ENCODE measurements around the gene LRCOL1. TPM values are rescaled to one million over a fixed set of nuclear protein-coding genes. Genes with fewer than 3 reads are reported as not detected.

LRCOL1 gene
- polyA plus RNA-seq, 3 donors: not detected

- WGBS (ENCODE audit: insufficient coverage): 96% methylated on average over 6 of the region's 18 CpGs
- Histone ChIP-seq H3K27ac (ENCODE audit: low read depth in 1 of 2, low read length in 2 of 2) (no peak overlapping the region), H3K9ac (ENCODE audit: insufficient read depth, low read length, poor library complexity, severe bottlenecking) (no peak overlapping the region), H2AFZ (ENCODE audit: insufficient read depth, low read depth, low read length, poor library complexity, severe bottlenecking) (no peak overlapping the region), H3K36me3 (replicated peaks in 1 of 2; ENCODE audit: control insufficient read depth in 1 of 2, insufficient read depth in 2 of 2, low read length in 2 of 2) (no peaks in the 10 kb centered on the region), H4K20me1 (ENCODE audit: insufficient read depth, low read length) (no peaks in the 10 kb centered on the region), H3K9me3 (replicated peaks in 1 of 2; ENCODE audit: control insufficient read depth in 1 of 2, insufficient read depth in 1 of 2, low read length in 2 of 2) (no peaks in the 10 kb centered on the region), H3K27me3 (ENCODE audit: control insufficient read depth in 2 of 2, insufficient read depth in 2 of 2, low read length in 2 of 2) (peaks cover 0 to 10% of the 10 kb centered on the region in 2 donors), H3K79me2 (ENCODE audit: insufficient read depth, low read length) (no peaks in the 10 kb centered on the region), H3K4me1 (ENCODE audit: control insufficient read depth in 1 of 2, insufficient read depth in 2 of 2, low read length in 2 of 2) (peaks cover 3 to 8% of the 10 kb centered on the region in 2 donors), H3K4me3 (replicated peaks in 1 of 3; ENCODE audit: low read depth in 2 of 3, low read length in 3 of 3) (no peak overlapping the region), H3K4me2 (replicated peaks; ENCODE audit: extremely low read depth, low read length, poor library complexity, severe bottlenecking) (peak overlapping the region; percentile 14)
- no peak for TF ChIP-seq CTCF (IDR thresholded peaks at IDR 0.05)
- Mint-ChIP-seq H3K9me3 (peaks cover 0 to 14% (median 4%) of the 10 kb centered on the region in 7 donors), H3K4me1 (peaks cover 10% of the 10 kb centered on the region), H3K4me3 (no peak overlapping the region), H3K36me3 (no peaks in the 10 kb centered on the region), H3K27ac (no peak overlapping the region), H3K27me3 (ENCODE audit: low read depth in 3 of 3) (peaks cover 19 to 33% (median 22%) of the 10 kb centered on the region in 3 donors)
- no peak for DNase-seq
- intact Hi-C loops (cut with micrococcal nuclease): no loop called here
Measured at GRCh38 chr12:132593521-132593920, 16.9 kb downstream of the LRCOL1 start.

GRCh38 chr12:132593071-132593470, 17.3 kb downstream of the LRCOL1 start:
- H4K20me1 ChIP-seq (ENCODE audit: insufficient read depth, low read length): no peaks in the 10 kb centered on the region
- H3K9ac ChIP-seq (ENCODE audit: insufficient read depth, low read length, poor library complexity, severe bottlenecking): no peak overlapping the region
- intact Hi-C loops (cut with micrococcal nuclease): no loop called here
- H3K27me3 ChIP-seq (ENCODE audit: control insufficient read depth in 2 of 2, insufficient read depth in 2 of 2, low read length in 2 of 2): peaks cover 0 to 10% of the 10 kb centered on the region in 2 donors
- Mint-ChIP-seq H3K27ac (no peak overlapping the region), H3K36me3 (no peaks in the 10 kb centered on the region), H3K9me3 (peaks cover 0 to 14% (median 4%) of the 10 kb centered on the region in 7 donors), H3K4me3 (no peak overlapping the region), H3K27me3 (ENCODE audit: low read depth in 3 of 3) (peaks cover 19 to 32% (median 20%) of the 10 kb centered on the region in 3 donors), H3K4me1 (peaks cover 10% of the 10 kb centered on the region)
- H3K9me3 ChIP-seq (replicated peaks in 1 of 2; ENCODE audit: control insufficient read depth in 1 of 2, insufficient read depth in 1 of 2, low read length in 2 of 2): no peaks in the 10 kb centered on the region
- 90% methylated on average over 19 of the region's 21 CpGs for WGBS (ENCODE audit: insufficient coverage)
- no peak for DNase-seq
- no peak overlapping the region for H3K4me3 ChIP-seq (replicated peaks in 1 of 3; ENCODE audit: low read depth in 2 of 3, low read length in 3 of 3)
- TF ChIP-seq CTCF (IDR thresholded peaks at IDR 0.05): no peak
- no peaks in the 10 kb centered on the region for H3K79me2 ChIP-seq (ENCODE audit: insufficient read depth, low read length)
- H3K36me3 ChIP-seq (replicated peaks in 1 of 2; ENCODE audit: control insufficient read depth in 1 of 2, insufficient read depth in 2 of 2, low read length in 2 of 2): no peaks in the 10 kb centered on the region
- no peak overlapping the region for H3K4me2 ChIP-seq (replicated peaks; ENCODE audit: extremely low read depth, low read length, poor library complexity, severe bottlenecking)
- no peak overlapping the region for H2AFZ ChIP-seq (ENCODE audit: insufficient read depth, low read depth, low read length, poor library complexity, severe bottlenecking)
- H3K4me1 ChIP-seq (ENCODE audit: control insufficient read depth in 1 of 2, insufficient read depth in 2 of 2, low read length in 2 of 2): peaks cover 0 to 8% of the 10 kb centered on the region in 2 donors
- H3K27ac ChIP-seq (ENCODE audit: low read depth in 1 of 2, low read length in 2 of 2): no peak overlapping the region
